Neutrophil (primary cell): ENCODE results near the gene HNRNPA0.

Source experiments
- H3K27ac ChIP-seq: fragments of 200-600 bp; sonication (generic); 2 replicates; pipeline ENCODE4 v1.5.1; 2016; ENCODE audit warnings: mild to moderate bottlenecking, moderate library complexity
- H3K27me3 ChIP-seq: fragments of 200-600 bp; sonication (generic); 2 replicates; pipeline ENCODE4 v1.6.0; 2016; ENCODE audit warnings: mild to moderate bottlenecking
- H3K36me3 ChIP-seq: fragments of 200-600 bp; sonication (generic); 2 replicates; pipeline ENCODE4 v1.5.1; 2017
- H3K4me1 ChIP-seq, 2 experiments: fragments of 200-600 bp in 1 of 2; sonication (generic) in 1 of 2; 1 replicate in 1 of 2; 2 replicates in 1 of 2; pipeline versions ENCODE4 v1.5.1 to v1.6.1; 2013 to 2016; ENCODE audit warnings: low read depth in 1 of 2, low read length in 1 of 2, mild to moderate bottlenecking in 1 of 2, moderate library complexity in 1 of 2; ENCODE audit not compliant: control insufficient read depth in 1 of 2, insufficient read depth in 1 of 2
- H3K4me3 ChIP-seq, 2 experiments: fragments of 200-600 bp in 1 of 2; sonication (generic) in 1 of 2; 1 replicate in 1 of 2; 2 replicates in 1 of 2; pipeline ENCODE4 v1.5.1; 2013 to 2016; ENCODE audit warnings: low read depth in 1 of 2, low read length in 1 of 2, mild to moderate bottlenecking in 1 of 2, moderate library complexity in 1 of 2
- H3K9me3 ChIP-seq: fragments of 200-600 bp; sonication (generic); 2 replicates; pipeline ENCODE4 v1.5.1; 2016
- CTCF ChIP-seq: fragments of 200-600 bp; sonication (generic); IDR thresholded peaks from 2 replicates; pipeline ENCODE4 v1.5.1; 2016; ENCODE audit warnings: antibody characterized with exemption

HNRNPA0 gene

DNA sequence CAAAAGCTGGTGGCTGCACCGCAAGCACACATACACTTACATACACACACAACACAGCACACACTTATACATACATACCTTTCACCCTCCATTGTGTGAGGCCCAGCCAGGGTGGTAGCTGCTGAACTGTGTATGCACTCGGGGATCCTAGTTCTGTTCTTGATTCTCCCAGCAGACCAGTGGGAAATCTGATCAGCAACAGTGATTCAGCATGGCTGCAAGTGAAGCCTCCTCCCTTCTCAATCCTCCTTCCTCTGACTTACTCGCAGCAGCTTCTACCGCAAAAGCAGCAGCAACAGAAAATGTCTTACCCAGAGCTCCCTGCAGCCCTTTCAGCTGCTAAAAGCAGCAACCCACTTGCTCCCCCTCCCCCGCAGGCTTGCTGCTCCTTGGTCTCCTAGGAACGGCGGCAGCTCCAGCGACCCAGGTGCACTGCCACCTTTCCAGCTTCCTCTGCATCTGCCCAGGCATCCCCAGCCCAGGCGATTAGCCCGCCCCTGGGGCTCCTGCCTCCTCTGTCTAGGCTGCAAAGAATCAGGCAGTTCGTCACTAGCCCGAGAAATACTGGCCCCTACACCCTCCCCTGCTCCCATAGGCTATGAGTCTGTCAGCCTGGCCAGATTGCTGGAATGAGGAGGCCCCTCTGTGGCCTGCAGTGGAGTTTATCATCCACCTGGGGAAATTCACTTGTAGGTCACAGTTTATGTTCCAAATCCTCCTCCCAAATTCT, 18.4 kb downstream of the HNRNPA0 start, which contains the start of gene KLHL3:
Gene KLHL3 (minus strand): TSS at position 535 of the 730 bp plus-strand sequence. CDS start 443 bp downstream, at position 92.
- H3K4me3 ChIP-seq: no peak within 1 kb of the TSS
- peaks cover 9 to 17% of the 10 kb centered on the region in 2 experiments for H3K4me1 ChIP-seq
- H3K27ac ChIP-seq: no peak within 1 kb of the TSS
- no peaks in the 10 kb centered on the region for H3K36me3 ChIP-seq
- H3K27me3 ChIP-seq: peaks cover 39% of the 10 kb centered on the region
- TF ChIP-seq CTCF: no peak
- no peaks in the 10 kb centered on the region for H3K9me3 ChIP-seq

DNA sequence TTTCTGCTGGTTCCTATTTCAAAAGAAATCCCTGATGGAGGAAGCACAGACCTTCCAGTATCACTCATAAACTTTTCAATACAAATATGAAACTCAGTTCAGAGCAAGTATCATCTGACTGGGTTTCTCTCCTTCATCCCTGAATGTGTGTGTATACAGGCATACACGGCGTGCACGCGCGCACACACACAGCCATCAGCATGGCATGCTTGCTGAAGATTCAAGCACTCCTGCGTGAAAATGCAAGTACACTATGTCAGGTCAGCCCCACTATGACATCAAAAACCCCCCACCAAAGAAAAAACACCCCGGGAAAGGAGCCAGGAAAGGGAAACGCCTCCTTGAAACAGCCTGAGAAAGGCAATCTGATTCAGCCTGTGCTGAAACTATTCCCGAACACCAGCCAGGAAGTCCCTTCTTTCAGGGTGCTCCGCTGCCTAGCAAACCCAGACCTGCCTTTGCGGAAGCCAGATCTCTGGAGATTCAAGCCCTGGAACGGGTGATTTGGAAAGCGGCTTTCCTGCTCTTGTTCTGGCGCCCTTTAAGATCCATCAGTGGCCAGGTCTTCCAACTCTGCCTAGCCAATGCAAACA, 19.1 kb downstream of the HNRNPA0 start:
- Histone ChIP-seq H3K4me3 (no peak overlapping the region), H3K27me3 (peaks cover 39% of the 10 kb centered on the region), H3K36me3 (no peaks in the 10 kb centered on the region), H3K27ac (no peak overlapping the region), H3K9me3 (no peaks in the 10 kb centered on the region), H3K4me1 (peaks cover 9 to 17% of the 10 kb centered on the region in 2 experiments)
- no peak for TF ChIP-seq CTCF

DNA sequence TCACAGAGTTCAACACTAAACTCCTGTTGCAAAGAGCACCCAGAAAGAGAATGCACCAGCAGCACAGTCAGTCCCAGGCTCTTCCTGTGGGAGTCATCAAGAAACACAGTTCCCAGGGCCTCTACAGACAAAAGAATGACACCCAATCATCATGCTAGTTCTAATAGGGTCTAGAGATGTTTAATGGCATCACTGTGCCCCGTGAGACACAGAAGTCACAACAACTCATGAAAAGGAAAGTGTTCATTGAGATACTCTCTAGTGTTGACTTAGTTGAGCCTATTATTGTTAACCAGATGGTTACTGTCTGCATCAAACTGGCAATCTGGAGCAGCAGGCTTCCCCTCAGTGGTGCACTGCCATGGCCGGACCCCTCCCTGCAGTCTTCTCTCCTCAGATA, 19.8 kb downstream of the HNRNPA0 start:
- Histone ChIP-seq H3K4me1 (peaks cover 9 to 17% of the 10 kb centered on the region in 2 experiments), H3K27ac (no peak overlapping the region), H3K9me3 (no peaks in the 10 kb centered on the region), H3K36me3 (no peaks in the 10 kb centered on the region), H3K4me3 (no peak overlapping the region), H3K27me3 (peaks cover 39% of the 10 kb centered on the region)
- TF ChIP-seq CTCF: no peak

GRCh38 chr5:137733922-137734321, 20.2 kb downstream of the HNRNPA0 start:
- H3K4me1 ChIP-seq: peaks cover 9 to 17% of the 10 kb centered on the region in 2 experiments
- no peak overlapping the region for H3K27ac ChIP-seq

DNA sequence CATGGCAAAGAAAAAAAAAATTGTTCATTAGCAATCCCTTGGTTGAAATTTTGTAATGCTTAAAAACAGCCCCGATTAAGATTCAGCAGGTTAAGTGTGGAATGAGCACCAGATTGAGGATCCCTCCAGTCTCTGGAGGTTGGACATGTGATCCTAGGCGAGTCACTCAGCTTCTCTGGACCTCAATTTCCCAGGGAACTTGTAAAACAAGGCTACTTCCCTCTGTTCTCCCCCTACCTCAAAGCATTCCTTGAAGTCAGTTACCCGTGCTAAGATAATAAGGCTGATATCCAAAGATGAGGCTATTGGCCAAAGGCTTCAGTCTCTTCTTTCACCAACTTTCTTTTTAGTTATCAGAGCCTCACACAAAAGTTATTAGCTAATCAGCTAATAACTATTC, 21.2 kb downstream of the HNRNPA0 start:
- peaks cover 39% of the 10 kb centered on the region for H3K27me3 ChIP-seq
- H3K36me3 ChIP-seq: no peaks in the 10 kb centered on the region
- H3K4me1 ChIP-seq: peaks cover 9 to 17% of the 10 kb centered on the region in 2 experiments
- H3K27ac ChIP-seq: no peak overlapping the region
- H3K9me3 ChIP-seq: no peaks in the 10 kb centered on the region
- no peak overlapping the region for H3K4me3 ChIP-seq
- no peak for TF ChIP-seq CTCF

More at GRCh38 chr5:137733922-137734321, 20.2 kb downstream of the HNRNPA0 start:
- no peaks in the 10 kb centered on the region for H3K9me3 ChIP-seq
- H3K36me3 ChIP-seq: no peaks in the 10 kb centered on the region
- no peak overlapping the region for H3K4me3 ChIP-seq
- no peak for TF ChIP-seq CTCF
- peaks cover 39% of the 10 kb centered on the region for H3K27me3 ChIP-seq
